Measurements from ENCODE around the gene AK1. TPM values are rescaled to one million over a fixed set of nuclear protein-coding genes. Genes with fewer than 3 reads are reported as not detected.

The AK1 gene, protein sequence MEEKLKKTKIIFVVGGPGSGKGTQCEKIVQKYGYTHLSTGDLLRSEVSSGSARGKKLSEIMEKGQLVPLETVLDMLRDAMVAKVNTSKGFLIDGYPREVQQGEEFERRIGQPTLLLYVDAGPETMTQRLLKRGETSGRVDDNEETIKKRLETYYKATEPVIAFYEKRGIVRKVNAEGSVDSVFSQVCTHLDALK
- total RNA-seq: 39.9 TPM

DNA sequence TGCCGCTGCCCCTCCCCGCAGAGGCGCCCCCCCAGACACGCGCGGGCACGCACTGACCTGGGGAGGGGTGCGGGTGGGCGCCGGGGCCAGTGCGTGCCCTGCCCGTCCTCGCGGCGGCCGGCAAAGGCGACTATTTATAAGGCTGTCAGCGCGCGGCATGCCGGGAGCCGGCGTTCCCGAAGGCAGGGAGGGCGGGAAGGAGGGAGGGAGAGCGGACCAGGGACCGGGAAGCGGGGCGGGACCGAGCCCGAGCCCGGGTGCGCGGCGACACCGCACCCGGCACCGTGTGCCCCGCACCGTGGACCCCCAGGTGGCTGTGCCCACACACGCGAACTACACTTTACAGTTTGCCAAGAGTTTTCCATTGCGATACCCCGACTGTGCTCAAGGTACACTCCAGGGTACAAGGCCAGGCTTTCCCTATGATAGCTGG, at the start of gene AK1:
AK1 (minus strand) TSS at position 110 of the 433 bp plus-strand sequence. CDS start 3,058 bp downstream, outside the sequence.
- ATAC-seq: peak; percentile 45

DNA sequence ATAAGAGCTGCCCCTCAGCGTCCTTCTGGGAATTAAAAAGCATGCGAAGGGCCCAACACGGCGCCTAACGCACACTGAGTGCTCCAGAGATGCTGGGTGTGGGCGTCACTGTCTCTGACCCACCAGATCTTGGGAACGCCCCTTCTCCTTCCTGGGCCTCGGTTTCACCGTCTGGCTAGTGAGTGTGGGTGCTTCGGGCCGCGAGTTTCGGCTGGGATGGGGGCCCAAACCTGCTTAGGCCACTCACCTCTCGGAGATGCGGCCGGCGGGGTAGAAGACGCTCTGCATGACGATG, 49.4 kb upstream of the AK1 start:
- peak; percentile 1 for ATAC-seq

DNA sequence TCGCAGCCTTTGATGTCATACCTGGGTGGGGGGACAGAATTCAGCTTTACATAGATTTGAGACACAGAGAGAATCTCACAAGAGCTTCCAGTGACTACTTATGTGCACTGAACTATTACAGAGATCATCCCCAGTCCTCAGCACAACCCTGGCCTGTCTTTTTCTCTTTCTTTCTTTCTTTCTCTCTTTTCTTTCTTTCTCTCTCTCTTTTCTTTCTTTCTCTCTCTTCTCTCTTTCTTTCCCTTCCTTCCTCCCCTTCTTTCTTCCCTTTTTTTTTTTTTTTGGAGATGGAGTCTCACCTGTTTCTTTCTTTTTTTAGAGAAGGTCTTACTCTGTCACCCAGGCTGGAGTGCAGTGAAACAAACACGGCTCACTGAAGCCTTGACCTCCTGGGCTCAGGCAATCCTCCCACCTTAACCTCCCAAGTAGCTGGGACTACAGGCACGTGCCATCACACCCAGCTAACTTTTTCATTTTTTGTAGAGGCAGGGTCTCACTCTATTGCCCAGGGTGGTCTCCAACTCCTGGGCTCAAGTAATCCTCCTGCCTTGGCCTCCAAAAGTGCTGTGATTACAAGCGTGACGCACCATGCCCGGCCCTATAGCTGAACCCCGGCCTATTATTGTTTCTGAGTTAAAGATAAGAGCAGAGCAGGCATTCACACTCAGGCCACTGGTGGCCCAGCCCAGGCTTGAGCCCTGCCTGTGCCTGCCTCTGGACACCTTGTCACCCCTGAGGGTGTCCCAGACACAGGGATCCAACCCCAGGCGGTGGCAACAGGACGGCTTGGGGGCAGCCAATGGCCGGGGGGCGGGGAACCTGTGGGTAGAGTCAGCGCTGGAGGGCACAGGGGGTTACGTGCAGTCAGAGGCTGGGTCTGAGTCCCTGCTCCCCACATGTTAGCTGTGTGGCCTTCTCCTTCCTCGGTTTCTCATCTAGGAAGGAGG, 48.8 kb upstream of the AK1 start:
- no peak for ATAC-seq

DNA sequence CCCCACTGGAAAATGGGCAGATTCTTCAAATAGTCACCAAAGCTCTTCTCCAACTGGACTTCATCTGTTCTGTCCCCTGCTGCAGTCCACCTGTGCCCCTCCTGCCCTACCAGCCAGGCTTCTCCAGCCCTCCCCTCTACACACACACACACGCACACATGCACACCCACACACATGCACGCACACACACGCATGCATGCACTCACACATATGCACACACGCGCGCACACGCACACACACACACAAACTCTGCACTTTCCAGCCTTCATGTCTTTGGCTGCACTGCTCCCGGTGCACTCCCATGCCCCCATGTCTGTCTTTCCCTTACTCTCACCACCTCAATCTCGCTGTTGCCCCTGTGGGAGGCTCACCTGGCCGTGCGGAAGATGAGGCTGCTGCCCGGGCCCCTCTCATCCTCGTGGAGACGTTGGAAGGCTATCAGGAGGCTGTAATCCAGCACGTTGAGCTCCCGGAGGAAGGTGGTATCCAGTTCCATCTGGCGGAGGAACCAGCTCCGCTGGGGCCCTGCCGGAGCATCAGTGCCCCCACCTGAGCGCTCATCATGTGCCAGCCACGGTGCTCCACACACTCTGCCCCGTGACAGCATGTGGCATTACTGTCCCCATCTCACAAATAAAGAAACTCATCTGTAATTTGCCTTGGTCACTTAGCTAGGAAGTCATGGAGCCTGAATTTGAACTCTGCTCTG, 47.4 kb upstream of the AK1 start:
- ATAC-seq: no peak

DNA sequence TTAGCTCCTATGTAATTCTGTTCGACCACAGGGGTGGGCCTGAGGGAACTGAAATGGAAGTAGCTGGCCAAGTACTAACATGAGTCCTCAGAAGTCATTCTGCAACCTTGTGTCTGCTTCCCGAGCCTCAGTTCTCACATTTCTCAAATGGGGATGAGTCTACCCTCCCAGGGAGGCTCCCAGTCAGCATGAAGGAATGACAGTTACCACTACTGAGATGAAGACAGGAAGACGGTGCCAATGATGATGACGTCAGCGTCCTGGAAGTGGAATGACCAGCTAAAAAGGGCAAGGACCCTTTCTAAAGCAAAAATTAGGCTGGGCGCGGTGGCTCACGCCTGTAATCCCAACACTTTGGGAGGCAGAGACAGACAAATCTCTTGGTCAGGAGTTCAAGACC, 46.3 kb upstream of the AK1 start:
- ATAC-seq: no peak

DNA sequence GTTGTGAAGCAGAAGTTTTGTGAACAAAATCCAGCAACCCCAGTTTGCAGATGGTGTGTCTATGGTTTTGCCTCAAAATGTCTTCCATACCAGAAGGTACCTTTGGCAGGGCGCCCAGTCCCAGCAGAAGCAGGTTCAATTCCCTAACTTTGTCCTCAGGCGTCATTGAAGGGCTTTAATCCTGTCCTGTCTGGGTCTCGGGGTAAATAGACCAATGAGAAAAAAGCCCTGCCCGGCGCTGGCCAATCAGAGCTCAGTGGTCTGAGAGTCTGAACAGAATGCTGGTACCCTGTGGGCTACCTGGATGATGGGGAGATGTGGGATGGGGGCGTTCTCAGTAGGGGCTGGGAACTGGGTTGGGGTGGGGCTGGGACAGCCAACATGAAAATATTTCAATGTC, 45.6 kb upstream of the AK1 start:
- no peak for ATAC-seq

DNA sequence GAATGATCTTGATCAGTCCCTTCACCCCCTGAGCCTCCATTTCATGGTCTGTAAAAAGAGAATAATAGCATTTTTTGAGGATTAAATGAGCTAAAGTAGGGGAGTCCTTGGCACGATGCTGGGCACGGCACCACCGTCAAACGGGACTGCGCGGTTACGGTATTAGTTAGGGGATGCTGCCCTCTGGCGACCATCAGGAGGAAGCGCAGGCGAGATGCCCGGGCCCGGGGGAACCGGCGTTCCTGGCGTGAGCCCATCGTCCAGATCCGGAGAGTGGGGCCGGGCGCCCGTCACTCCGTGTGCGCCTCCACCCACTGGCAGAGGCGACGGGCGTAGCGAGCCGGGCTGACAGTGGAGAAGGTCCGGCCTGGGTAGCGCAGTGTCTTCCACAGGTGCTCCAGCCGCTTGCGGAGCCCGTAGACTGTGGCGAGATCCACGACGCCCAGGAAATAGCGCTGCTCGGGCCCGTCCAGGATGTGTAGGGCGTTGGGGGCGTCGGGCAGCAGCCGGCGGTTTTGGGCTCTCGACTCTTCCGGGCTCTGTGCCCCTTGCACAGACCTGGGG, 44.2 kb upstream of the AK1 start:
- peak; percentile 30 for ATAC-seq

DNA sequence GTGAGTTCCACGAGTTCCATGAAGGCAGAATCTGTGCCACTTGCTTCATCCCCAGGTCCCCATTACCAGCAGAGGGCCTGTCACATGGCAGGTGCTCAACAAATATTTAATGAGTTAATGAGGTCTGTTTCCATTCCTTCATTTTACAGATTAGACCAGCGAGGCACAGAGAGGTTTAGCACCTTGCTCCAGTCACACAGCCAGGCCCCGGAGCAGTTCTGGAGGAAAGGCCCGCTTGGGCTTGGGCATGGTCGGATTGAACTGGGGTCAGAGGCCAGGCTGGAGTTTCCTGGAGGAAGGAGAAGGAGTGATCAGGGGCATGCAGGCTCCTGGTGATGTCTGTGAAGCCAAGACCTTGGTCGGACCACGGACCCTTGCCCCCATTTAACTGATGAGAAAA, 43.3 kb upstream of the AK1 start:
- ATAC-seq: no peak

DNA sequence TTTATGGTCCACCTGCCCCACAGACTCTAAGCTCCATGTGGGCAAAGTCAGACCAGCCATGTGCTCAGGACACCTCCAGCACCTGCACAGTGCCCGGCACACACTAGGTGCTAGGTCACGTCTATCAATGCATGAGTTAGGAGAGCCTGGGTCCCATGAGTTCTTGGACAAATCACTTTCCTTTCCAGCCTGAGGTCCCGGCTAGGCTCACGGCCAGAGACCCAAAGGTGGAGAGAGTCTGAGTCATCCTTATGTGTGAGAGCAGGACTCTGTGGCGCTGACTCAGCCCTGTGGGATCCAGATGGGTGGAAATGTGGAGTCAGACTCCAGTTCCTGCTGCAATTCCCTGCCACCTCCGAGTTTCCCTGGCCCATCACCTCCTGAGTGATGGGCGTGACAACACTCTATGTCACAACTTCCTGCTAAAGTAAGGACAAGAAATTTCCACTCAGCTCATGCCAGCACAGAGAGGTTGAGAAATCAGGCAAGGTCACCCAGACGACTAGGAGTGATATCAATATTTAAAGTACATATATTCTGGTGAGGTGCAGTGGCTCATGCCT, 41.9 kb upstream of the AK1 start:
- peak; percentile 84 for ATAC-seq

DNA sequence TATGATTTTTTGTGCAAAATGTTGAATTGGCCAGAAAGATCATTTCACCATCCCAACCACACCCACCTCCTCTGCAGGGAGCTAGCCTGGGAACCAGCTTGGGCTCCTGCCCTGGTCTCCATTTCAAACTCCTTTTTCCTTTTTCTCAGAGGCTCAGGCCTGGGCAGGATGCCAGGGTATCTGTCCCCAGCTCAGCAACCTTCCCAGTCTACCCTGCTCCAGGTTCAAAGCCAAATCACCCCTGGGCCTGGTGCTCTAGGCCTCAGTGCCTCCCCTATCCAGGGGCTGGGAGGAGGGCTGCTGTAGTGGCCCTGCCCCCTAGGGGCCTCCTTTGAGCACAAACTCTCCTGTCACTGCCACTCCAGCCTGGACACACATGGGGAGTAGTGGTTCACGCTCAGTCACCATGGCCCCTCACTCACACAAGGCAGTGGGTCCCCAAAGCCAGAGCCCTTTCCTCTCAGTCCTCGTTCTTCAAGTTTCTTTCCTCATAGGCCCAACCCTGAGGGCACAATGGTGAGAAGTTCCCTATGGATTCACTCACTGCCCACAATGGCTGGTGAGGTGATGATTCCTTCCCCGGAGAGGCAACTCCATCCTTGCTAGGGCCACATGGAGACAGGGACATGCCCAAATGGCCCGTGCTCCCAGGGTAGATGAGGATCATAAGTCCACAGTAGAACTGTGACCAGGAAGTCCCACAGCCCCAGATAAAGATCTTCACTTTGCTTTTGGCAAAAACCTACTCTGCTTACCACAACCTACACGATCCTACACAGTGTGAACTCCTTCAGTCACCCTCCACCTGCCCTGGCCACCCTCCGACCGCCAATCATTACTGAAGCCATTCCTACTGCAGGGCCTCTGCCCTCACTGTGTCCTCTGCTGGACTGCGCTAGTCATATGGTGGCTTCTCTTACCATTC, 41.0 kb upstream of the AK1 start:
- ATAC-seq: no peak

DNA sequence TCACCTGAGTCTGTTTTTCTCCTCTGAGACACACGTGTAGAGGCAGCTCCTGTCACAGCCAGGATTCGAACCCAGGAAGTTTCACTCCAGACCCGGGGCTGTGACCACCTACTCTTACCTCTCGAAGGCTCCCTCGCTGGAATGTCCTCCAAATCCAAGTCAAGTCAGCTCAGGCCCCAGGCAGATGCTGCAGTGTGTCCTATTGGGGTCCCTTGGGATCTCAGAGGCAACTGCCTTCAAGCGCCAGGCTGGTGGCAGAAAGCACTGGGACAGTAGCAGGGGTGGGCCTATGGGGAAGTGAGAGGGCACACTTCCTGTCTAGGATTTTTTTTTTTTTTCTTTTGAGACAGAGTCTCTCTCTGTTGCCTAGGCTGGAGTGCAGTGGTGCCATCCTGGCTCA, 40.1 kb upstream of the AK1 start:
- ATAC-seq: no peak

DNA sequence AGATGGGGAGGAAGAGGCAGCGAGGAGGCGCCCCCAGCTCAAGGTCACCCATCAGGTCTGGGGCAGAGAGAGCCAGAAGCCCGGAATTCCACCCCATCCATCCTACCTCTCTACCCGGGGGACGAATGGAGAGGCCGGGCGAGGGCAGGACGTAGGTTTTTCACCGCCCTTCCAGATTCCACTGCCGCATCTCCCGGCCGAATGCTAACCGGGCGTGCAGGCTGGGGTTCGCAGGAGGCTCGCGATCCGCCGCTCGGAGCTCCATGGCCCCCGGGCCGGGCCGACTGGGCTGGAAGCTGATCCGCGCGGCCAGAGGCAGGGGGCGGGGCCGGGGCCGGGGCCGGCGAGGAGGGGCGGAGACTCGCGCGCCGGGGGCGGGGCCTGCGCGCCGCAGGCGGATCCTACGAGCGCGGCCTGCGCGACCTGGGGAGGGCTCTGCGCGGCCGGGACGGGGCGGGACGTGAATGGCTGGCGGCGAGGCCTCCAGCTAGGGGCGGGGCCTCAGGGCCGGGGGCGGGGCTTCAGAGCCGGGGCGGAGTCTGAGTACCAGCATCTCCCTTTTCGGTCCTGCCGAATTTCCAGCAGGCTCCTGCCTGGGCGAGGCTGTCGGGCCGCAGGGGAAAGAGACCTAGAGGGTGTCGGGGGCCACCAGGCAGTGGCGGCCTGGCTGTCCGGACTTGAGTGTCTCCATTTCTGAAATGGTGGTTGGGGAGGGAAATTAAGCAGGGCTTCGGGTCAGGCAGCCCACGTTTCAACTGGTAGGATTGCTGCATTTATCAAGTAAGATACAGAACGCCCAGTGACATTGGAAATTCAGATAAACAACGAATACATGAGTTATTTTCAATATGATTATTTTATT, 39.5 kb upstream of the AK1 start, which contains the start of gene ST6GALNAC4:
ST6GALNAC4 (minus strand) TSS at position 322 of the 862 bp plus-strand sequence. CDS start 622 bp downstream, outside the sequence.
- peak; percentile 79 for ATAC-seq

DNA sequence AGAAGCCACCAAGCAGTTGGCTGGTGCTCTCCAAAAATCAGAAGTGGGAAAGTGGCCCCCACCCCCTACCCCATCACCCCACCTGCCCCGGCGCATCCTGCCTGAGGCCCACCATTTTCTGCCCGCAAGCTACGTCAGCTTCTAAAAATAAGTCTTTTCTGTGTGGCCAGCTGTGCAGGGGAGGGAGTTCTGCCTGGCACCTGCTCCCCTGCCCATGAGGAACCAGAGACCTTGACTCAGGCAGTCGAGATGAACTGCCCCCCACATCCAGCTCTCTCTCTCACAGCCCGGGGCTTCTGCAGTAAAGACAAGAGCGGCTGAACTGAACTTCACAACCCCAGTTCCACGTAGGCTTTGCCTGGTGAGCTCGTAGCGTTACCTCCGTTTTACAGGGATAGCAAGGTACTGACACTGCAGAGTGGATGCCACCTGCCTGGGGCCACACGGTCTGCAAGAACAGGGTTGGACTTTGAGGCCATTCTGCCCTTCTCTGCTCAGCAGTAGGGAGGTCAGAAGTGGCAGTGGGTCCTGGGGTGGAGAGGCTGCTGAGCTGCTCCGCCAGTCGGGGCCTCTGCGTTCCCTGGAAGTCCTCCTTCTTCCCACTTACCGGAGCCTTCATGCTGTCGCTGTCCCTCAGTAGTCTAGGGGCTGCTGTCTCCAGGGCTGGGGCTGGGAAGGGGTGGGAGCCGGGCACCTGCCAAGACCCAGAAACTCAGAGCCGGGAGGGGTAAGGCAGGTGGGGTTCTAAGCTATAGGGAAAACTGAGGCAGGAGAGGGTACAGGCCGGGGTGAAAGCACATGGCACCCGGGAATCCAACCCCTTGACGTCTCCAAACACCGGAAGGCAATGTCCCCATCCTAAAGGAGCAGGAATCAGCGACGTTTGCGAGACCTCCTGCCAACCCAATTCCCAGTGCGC, 38.6 kb upstream of the AK1 start:
- ATAC-seq: no peak

DNA sequence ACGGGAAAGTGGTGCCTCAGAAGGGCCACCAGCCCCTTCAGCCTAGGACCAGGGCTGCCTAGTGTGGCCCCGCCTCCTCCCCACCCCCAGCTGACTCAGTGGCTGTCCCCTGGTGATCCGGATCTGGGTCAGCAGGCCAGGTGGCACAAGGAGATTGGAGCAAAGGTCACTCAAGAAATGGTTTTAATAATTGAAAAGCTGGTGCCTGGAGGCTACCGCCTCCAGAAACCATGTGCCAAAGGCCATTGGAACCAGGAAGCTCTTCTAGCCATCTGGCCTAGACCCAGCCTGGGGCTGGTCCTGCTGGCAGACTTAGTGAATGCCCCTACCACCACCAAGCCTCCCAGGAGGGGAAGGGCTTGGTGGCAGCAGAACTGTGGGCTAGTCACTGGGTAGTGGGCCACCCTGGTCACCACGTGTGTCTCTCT, 37.9 kb upstream of the AK1 start:
- no peak for ATAC-seq

DNA sequence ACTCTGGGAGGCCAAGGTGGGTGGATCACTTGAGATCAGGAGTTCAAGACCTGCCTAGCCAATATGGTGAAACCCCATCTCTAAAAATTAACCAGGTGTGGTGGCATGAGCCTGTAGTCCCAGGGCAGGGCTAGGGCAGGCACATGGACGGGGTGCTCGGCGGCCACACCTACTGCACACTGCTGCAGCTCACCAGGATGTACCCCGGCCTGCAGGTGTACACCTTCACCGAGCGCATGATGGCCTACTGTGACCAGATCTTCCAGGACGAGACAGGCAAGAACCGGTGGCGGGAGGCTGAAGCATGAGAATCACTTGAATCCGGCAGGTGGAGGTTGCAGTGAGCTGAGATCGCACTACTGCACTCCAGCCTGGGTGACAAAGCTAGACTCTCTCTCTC, 36.2 kb upstream of the AK1 start:
- ATAC-seq: no peak

DNA sequence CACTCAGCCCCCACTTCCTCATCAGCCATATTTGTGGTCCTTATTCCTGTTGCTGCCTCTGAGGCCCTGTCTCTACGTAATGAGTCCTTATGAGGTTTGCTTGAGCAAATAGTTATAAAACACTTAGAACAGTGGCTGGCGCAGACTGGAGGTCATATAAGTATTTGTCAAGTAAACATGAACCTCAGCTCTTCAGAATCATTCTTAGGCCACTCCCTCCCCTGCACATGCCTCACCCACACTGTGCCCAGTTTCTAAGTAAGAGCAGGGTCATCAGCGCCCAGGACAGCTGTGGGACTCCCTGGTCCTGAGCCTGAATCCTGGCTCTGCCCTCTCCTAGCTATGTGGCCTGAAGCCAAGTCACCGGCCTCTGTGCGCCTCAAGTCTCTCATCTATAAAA, 35.4 kb upstream of the AK1 start:
- ATAC-seq: no peak

DNA sequence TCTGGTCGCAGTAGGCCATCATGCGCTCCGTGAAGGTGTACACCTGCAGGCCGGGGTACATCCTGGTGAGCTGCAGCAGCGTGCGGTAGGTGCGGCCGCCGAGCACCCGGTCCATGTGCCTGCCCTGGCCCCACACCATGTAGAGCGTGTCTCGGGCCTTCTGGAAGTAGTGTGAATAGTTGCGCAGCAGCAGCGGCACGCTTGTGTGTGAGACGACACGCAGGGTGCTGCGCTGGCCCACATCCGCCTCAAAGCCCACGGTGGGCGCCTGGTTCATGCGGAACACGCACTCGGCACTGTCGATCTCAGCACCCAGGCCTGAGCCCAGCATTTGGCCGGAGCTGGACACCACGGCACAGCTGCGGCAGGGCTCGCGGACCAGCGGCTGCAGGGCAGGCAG, 34.8 kb upstream of the AK1 start:
- ATAC-seq: no peak

DNA sequence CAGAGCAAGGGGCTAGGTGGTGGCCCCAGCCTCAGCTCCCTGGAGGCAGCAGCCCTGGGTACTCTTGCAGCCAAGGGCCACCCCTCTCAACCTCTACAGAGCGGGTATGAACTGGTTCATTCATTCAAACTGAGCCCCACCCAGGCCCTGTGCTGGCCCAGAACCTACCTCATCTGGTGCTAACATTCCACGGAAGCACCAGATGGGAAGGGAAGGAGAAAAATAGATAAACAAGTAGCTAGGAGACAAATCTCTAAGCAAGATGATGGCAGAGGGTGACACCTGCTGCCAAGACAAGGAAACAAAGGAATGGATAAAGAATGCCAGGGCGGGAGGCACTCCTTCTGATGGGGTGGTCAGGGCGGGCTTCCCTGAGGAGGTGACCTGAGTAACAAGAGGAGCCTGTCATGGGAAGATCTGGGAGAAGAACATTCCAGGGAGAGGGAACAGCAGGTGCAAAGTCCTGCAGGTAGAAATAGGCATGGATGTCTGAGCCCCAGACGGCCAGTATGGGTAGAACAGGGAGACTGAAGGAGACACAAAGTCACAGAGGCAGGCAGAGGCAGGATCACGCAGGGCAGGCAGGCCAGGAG, 33.2 kb upstream of the AK1 start:
- no peak for ATAC-seq

DNA sequence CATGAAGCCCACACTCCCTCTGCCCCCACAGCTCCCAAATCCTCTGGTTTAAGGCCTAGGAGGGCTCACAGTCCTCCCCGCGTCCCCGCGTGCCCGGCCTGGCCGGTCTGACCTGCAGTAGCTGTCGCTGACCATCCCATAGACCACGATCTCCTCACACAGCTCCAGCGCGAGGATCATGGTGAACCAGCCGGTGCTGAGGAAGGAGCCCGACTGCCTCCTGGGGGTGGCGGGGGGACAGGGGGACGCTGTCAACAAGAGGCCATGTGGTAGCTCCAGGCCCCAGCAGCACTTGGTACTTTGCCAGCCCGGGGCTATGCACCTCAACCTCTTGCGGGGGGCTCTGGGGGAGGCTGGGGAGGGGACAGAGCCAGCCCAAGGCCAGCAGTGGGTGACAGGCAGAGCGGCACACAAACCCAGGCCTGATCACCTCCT, 32.4 kb upstream of the AK1 start:
- ATAC-seq: peak; percentile 1
